CD4-positive, alpha-beta T cell treated with Interleukin-4 for 4 hours (primary cell): Measurements from ENCODE around the gene KCNG2.
"Not testable (repeated sequence)": the region's sequence is repeated elsewhere in the genome, so short reads cannot be mapped to it uniquely, and the experiment has no call there.

Source experiments
- DNase-seq: peaks from one replicate; pipeline ENCODE4 v3.0.0-alpha.2; 2020

The KCNG2 gene

GRCh38 chr18:79855147-79855933, 57.6 kb downstream of the KCNG2 start:
- DNase-seq, result no peak

- DNase-seq, result no peak
These were observed 58.6 kb downstream of the KCNG2 start for GRCh38 chr18:79856119-79857007.

- no peak for DNase-seq
These were observed 59.4 kb downstream of the KCNG2 start for GRCh38 chr18:79857082-79857671.

GRCh38 chr18:79859314-79859713, 61.6 kb downstream of the KCNG2 start:
- no peak for DNase-seq

- DNase-seq, result no peak
These were observed 63.9 kb downstream of the KCNG2 start for GRCh38 chr18:79861687-79862086.

- no peak for DNase-seq
These were observed 64.8 kb downstream of the KCNG2 start for GRCh38 chr18:79862562-79862961.

GRCh38 chr18:79863161-79864005, 65.6 kb downstream of the KCNG2 start:
- no peak for DNase-seq

GRCh38 chr18:79864006-79864725, 66.4 kb downstream of the KCNG2 start:
- DNase-seq, result no peak

GRCh38 chr18:79864955-79865354, 67.2 kb downstream of the KCNG2 start:
- not testable (repeated sequence) for DNase-seq

- not testable (repeated sequence) for DNase-seq
These were observed 68.2 kb downstream of the KCNG2 start for GRCh38 chr18:79865951-79866350.

GRCh38 chr18:79866889-79867574, 69.3 kb downstream of the KCNG2 start:
- no peak for DNase-seq

- DNase-seq, result no peak
These were observed 69.9 kb downstream of the KCNG2 start for GRCh38 chr18:79867666-79868065.

- DNase-seq, result no peak
These were observed 70.5 kb downstream of the KCNG2 start for GRCh38 chr18:79868168-79868784.

- DNase-seq, result no peak
These were observed 71.2 kb downstream of the KCNG2 start for GRCh38 chr18:79868811-79869541.

- no peak for DNase-seq
These were observed 72.0 kb downstream of the KCNG2 start for GRCh38 chr18:79869591-79870300.

GRCh38 chr18:79870301-79871025, 72.7 kb downstream of the KCNG2 start:
- DNase-seq, result no peak

GRCh38 chr18:79871026-79871390, 73.3 kb downstream of the KCNG2 start:
- DNase-seq, result no peak

GRCh38 chr18:79871481-79872091, 73.8 kb downstream of the KCNG2 start:
- no peak for DNase-seq
